CD4-positive, alpha-beta T cell treated with Interleukin-12 subunit alpha and Interleukin-12 subunit beta, for 1 hour (primary cell): ENCODE measurements around the gene CEP131.
"Not testable (repeated sequence)": the region's sequence is repeated elsewhere in the genome, so short reads cannot be mapped to it uniquely, and the experiment has no call there.

Experiments used
- DNase-seq: peaks from one replicate; pipeline ENCODE4 v3.0.0-alpha.2; 2020

Gene CEP131

DNA sequence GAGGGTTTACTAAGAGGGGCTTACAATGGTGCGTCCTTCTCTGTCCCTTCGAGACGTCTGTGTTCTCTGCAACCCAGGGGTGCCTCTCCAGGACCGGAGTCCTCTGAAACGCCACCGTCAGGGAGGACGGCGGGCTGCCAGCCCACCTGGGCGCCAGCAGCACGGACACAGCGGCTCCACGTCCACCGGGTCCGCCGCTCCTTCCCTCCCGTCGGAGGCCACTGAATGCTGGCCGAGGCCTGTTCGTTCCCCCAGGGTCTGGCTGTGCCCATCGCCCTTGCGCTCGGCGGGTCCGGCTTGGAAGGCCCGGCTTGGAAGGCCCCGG, 15.7 kb upstream of the CEP131 start:
- no peak for DNase-seq

GRCh38 chr17:81237591-81238489, 15.1 kb upstream of the CEP131 start:
- no peak for DNase-seq

GRCh38 chr17:81236784-81237183, 14.0 kb upstream of the CEP131 start:
- DNase-seq, result no peak

- DNase-seq, result no peak
These were observed 13.3 kb upstream of the CEP131 start for GRCh38 chr17:81235822-81236740.

DNA sequence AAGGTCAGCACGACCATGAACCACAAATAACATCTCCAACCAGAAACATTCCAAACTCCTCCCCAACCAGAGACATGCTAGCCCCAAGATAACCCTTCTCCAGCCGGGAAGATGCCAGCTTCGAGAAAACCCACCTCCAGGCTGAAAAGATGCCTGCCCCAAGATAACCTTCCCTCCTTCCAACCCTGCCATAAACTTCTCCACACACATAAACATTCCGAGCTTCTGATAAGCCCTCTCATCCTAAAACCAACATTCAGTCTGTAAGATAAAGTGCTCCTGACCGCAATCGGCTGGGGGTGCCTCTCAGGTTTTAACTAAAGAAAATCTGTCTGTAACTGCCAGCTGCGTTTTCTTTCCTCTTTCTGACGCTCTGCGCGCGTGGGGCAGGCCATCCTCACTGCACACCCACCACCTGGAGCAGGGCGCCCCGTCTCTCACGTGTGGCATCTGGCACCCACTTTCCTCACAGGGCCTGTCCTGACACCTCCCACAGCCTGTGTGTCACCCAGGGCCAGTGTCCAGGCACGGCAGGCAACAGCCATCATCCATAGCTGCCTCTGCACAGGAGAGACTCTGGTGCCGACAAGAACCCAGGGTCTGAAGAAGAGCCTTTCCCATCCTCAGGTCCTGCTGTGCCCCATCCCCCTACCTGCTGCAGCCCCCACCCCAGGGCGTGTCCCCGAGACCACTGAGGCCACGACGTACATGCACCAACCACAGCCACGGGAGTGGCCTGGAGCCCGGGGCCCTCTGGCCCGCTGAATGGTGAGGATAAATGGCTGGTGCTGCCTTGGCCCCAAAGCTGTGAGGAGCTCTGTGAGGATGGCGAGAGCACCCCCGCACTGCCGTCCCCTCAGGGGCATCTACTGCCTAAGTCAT, 12.4 kb upstream of the CEP131 start:
- no peak for DNase-seq

DNA sequence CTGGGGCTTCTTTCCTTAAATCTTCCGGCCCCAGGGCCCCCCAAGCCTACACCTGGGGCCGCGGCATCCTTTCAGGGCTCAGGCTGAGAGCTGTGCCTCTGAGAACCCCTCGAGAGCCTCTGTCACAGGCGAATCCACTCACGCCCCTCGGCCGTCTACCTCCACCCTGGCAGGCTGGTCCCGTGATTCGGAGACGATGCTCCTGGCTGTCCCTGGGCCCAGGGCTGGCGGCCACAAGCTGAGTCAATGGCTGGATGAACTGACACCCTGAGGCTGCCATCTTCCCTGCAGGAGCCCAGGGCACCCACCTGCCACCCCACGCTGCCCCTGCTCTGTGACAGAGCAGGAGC, 11.7 kb upstream of the CEP131 start:
- DNase-seq, result no peak

GRCh38 chr17:81233811-81234505, 11.2 kb upstream of the CEP131 start:
- no peak for DNase-seq

DNA sequence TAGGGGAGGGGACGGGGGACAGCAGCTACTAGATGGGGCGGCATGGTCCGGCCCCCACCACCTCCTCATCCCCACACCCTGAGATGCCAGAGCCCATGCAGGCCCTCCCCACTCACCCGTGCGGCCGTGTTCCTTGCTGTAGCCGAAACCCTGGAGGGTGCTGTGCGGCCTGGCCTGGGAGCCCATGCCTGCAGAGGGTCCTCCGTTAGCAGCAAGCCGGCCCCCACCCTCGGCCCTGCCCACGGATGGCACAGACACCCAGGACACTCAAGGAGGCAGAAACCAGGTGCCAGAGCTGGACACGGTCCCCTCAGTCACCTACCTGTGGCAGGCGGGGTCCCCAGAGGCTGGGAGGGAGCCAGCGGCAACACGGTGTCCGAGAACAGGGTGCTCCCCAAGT, 10.6 kb upstream of the CEP131 start:
- no peak for DNase-seq

- no peak for DNase-seq
These were observed 10.0 kb upstream of the CEP131 start for GRCh38 chr17:81232616-81233241.

GRCh38 chr17:81231766-81232581, 9.2 kb upstream of the CEP131 start:
- no peak for DNase-seq

GRCh38 chr17:81231121-81231645, 8.4 kb upstream of the CEP131 start:
- DNase-seq, result no peak

DNA sequence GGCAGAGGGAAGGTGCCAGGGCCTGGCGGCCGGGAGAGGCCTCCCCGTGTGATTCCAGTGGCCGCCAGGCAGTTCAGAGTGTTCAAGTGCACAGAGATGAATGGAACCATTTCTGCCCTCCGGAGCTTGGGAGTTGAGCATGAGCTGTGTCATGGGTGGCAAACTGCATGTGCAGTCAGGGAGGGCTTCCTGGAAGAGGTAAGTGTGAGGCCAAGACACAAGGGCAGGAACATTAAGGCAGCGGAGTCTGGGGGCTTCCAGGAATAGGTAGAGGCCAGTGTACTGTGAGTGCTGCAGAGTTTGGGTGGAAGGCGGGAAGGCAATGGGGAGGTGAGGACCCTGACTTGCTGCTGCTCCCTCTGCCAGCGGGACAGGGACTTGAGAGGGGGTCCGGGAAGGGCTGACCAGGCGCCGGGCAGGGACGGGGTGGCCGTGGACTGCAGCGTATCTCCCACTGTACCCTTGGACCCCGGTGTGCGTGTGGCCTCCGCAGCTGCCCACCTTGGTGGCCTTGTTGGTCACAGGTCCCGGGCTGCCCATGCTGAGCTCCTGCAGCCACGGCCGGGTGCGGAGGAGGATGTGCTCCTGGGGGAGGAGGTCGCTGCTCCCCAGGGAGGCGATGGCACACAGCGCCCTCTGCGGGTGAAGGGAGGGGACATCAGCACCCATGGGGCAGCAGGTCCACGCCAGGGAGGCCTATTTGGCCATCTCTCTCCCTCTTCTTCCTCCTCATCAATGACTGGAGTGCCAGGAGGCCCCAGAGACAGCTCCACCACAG, 7.5 kb upstream of the CEP131 start:
- no peak for DNase-seq

DNA sequence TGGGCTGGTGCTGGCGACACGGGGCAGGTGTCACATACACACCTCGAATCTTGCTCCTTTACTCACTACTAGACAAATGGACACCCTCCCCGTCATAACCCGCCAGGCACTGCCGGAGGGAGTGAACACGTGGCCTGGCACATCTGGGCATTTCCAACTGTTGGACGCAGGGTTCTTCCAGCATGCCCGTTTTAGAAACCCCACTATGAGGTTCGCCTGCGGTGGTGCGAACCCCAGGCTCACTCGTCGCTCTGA, 6.8 kb upstream of the CEP131 start:
- DNase-seq, result no peak

DNA sequence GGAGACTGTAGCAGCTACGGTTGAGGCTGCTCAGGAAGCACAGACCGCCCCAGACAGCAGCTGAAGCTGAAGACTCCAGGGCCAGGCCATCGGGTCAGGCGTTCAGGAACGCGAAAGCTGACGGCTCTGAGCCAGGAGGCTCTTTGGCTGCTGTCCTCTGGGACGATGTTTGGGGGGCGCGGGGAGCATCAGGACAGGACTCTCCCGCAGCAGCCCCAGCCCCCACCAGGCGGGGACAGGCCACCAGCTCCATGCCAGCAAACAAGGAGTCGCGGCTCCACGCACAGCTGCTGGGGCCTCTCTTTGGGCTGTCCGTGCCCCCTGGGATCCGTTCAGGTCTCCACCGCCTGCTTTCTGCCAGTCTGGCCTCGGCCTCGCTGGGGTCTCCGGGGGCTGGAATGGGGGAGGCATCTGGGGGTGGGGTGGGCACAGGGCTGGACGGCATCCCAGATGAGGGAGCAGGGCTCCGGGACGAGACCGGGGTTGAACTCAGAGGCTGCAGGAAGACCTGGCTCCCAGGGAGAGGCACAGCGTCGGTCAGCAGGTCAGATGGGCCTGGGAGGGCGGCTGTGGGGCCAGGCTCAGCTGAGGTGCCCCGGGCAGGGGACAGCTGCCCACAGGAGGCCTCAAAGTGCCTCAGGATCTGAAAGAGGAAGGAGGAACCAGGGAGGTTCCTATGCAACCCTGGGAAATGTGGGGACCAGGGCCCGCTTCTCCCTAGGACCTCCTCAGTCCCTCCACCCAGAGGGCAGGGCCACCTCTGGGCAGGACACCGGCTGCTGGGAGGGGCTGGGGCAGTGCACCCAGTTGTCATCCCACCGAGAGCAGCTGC, 6.3 kb upstream of the CEP131 start:
- no peak for DNase-seq

GRCh38 chr17:81228420-81228819, 5.7 kb upstream of the CEP131 start:
- no peak for DNase-seq

DNA sequence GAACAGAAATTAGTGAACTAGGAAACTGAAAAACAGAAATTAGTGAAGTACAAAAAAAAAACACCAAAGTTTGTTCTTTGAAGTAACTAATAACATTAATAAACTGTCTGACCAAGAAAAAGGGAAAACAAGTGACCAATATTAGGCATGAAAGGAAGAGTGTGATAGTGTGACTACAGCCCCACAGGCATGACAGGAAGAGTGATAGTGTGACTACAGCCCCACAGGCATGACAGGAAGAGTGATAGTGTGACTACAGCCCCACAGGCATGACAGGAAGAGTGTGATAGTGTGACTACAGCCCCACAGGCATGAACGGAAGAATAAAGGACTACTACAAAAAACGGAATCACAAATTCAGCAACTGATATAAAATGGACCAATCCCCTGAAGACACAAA, 4.9 kb upstream of the CEP131 start:
- DNase-seq, result not testable (repeated sequence)

DNA sequence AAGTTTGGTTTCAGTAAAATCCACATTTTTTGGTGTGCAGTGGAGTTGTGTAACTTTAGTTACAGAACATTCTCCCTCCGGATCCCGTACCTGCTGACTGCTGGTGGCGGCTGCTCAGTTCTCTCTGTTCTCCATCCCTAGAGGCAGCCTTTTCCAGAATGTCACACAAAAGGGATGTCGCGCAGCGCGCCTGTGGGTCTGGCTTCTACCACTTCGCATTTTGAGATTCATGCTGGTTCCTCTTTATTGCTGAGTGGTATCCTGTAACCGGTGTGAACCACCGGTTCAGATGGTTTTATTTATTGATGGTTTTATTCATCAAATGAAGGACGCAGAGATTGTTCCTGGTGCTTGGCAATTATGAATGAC, 981 bp upstream of the CEP131 start:
- DNase-seq, result no peak

- DNase-seq, result no peak
These were observed 202 bp downstream of the CEP131 start for GRCh38 chr17:81222620-81222905.

- DNase-seq, result no peak
These were observed 734 bp downstream of the CEP131 start for GRCh38 chr17:81221842-81222619.
